Stimulated activated naive CD8-positive, alpha-beta T cell treated with anti-CD3 and anti-CD28 coated beads, Interleukin-15, Interleukin-2, amounts not matched to agents 100 ng/mL and 50 ng/mL, for 24 hours (primary cell): ENCODE results near the gene DLG4.

Source experiments
- H3K27ac Mint-ChIP-seq: one replicate; pipeline ENCODE4 v1.8.0; 2021; ENCODE audit warnings: mild to moderate bottlenecking, mixed read lengths
- H3K27me3 Mint-ChIP-seq: one replicate; pipeline ENCODE4 v1.8.0; 2021; ENCODE audit warnings: mixed read lengths
- H3K36me3 Mint-ChIP-seq: one replicate; pipeline ENCODE4 v1.8.0; 2021; ENCODE audit warnings: low read depth, mixed read lengths
- H3K4me1 Mint-ChIP-seq: one replicate; pipeline ENCODE4 v1.8.0; 2021; ENCODE audit warnings: low read depth, mixed read lengths
- H3K4me3 Mint-ChIP-seq: one replicate; pipeline ENCODE4 v1.8.0; 2021; ENCODE audit warnings: mild to moderate bottlenecking, mixed read lengths
- H3K9me3 Mint-ChIP-seq: one replicate; pipeline ENCODE4 v1.8.0; 2021; ENCODE audit warnings: mixed read lengths

Gene DLG4

GRCh38 chr17:7215652-7216180, 3.9 kb downstream of the DLG4 start:
- Mint-ChIP-seq H3K27ac (peak overlapping the region; percentile 97), H3K4me3 (peak overlapping the region; percentile 88), H3K27me3 (no peaks in the 10 kb centered on the region), H3K9me3 (no peaks in the 10 kb centered on the region), H3K4me1 (peaks cover 73% of the 10 kb centered on the region), H3K36me3 (no peaks in the 10 kb centered on the region)

- no peaks in the 10 kb centered on the region for H3K27me3 Mint-ChIP-seq
- H3K27ac Mint-ChIP-seq = peak overlapping the region; percentile 97
- no peaks in the 10 kb centered on the region for H3K9me3 Mint-ChIP-seq
- peaks cover 69% of the 10 kb centered on the region for H3K4me1 Mint-ChIP-seq
- no peaks in the 10 kb centered on the region for H3K36me3 Mint-ChIP-seq
- peak overlapping the region; percentile 88 for H3K4me3 Mint-ChIP-seq
Measured at GRCh38 chr17:7215136-7215638, 4.4 kb downstream of the DLG4 start.

DNA sequence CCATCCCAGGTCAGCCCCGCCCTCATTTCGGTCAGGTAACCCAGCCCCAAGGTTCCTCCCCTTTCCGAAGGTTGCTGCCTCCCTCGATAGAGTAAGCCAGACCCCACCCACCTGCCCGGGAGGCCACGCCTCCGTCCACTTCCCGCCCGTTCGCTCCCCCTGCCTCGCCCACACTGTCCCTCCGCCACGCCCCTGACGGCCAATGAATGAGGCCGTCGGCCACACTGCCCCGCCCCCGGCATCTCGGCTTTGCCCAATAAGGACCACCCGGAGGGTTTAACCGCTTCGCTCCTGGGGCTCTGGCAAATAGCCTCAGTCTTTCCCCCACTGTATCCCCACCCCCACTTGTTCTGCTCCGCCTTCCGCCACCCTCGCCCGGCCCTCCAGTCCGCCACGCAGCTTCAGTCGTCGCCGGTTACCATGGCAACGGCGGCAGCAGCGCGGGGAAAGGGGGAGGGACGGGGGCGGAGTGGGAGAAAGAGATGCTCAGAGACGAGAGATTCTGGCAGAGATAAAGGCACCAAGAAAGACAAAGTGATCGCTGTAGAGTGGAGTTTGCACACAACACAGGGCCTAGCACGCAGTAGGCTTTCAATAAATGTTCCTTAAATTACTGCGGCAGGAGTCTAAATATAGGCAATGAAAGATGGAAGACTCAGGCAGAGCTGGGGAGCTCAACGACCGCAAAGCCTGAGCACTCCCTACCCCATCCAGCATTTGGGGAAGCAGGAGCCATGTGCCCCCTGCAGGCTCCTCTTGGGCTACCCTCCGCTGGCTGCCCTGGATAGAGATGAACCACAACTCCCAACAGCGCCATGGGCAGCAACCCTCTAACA, 5.1 kb downstream of the DLG4 start:
- Mint-ChIP-seq H3K4me3 (peak overlapping the region; percentile 88), H3K9me3 (no peaks in the 10 kb centered on the region), H3K36me3 (no peaks in the 10 kb centered on the region), H3K4me1 (peaks cover 70% of the 10 kb centered on the region), H3K27ac (peak overlapping the region; percentile 97), H3K27me3 (no peaks in the 10 kb centered on the region)

GRCh38 chr17:7213895-7214299, 5.7 kb downstream of the DLG4 start:
- peaks cover 64% of the 10 kb centered on the region for H3K4me1 Mint-ChIP-seq
- no peaks in the 10 kb centered on the region for H3K9me3 Mint-ChIP-seq
- no peaks in the 10 kb centered on the region for H3K36me3 Mint-ChIP-seq
- H3K27ac Mint-ChIP-seq = peak overlapping the region; percentile 97
- peak overlapping the region; percentile 88 for H3K4me3 Mint-ChIP-seq
- no peaks in the 10 kb centered on the region for H3K27me3 Mint-ChIP-seq

GRCh38 chr17:7211491-7212273, 8.0 kb downstream of the DLG4 start:
- peaks cover 46% of the 10 kb centered on the region for H3K4me1 Mint-ChIP-seq
- H3K9me3 Mint-ChIP-seq = no peaks in the 10 kb centered on the region
- no peaks in the 10 kb centered on the region for H3K27me3 Mint-ChIP-seq
- H3K4me3 Mint-ChIP-seq = no peak overlapping the region
- H3K36me3 Mint-ChIP-seq = no peaks in the 10 kb centered on the region
- no peak overlapping the region for H3K27ac Mint-ChIP-seq

DNA sequence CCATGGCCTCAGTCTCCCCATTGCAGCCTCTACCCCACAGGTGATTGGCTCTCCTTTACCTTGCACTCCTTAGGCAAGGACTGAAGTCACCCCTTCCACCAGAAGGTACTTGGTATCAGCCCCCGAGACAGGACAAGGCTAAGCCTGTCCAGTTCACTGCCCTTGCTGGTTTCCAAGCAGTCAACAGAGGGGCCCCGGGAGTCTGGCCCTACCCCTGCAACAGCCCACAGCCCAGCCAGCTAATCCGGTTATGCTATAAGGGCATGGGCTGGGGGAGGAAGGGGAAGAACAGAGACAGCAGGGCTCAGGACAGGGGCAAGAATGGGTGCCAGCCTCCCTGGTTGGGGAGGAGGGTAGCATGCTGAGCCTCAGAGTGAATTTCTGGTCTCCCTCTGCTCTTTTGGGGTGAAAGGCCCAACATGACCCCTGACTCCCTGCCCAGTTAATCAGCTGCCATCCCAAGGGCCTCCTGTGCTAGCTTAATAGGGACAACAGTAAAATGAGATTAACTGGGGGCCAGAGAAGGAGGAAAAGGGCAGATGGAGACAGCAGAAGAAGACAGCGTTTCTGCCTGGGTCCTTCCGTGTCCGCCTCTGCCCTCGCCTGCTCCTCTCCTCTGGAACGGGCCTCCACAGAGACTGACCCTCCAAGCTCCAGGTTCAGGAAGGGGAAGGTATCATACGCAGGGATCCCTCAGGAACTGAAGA, 10.7 kb downstream of the DLG4 start:
- no peak overlapping the region for H3K4me3 Mint-ChIP-seq
- no peaks in the 10 kb centered on the region for H3K36me3 Mint-ChIP-seq
- peaks cover 40% of the 10 kb centered on the region for H3K4me1 Mint-ChIP-seq
- H3K27ac Mint-ChIP-seq = no peak overlapping the region
- H3K9me3 Mint-ChIP-seq = no peaks in the 10 kb centered on the region
- no peaks in the 10 kb centered on the region for H3K27me3 Mint-ChIP-seq

GRCh38 chr17:7208027-7208571, 11.5 kb downstream of the DLG4 start:
- Mint-ChIP-seq H3K36me3 (no peaks in the 10 kb centered on the region), H3K27ac (no peak overlapping the region), H3K9me3 (no peaks in the 10 kb centered on the region), H3K4me1 (peaks cover 37% of the 10 kb centered on the region), H3K27me3 (no peaks in the 10 kb centered on the region), H3K4me3 (no peak overlapping the region)

DNA sequence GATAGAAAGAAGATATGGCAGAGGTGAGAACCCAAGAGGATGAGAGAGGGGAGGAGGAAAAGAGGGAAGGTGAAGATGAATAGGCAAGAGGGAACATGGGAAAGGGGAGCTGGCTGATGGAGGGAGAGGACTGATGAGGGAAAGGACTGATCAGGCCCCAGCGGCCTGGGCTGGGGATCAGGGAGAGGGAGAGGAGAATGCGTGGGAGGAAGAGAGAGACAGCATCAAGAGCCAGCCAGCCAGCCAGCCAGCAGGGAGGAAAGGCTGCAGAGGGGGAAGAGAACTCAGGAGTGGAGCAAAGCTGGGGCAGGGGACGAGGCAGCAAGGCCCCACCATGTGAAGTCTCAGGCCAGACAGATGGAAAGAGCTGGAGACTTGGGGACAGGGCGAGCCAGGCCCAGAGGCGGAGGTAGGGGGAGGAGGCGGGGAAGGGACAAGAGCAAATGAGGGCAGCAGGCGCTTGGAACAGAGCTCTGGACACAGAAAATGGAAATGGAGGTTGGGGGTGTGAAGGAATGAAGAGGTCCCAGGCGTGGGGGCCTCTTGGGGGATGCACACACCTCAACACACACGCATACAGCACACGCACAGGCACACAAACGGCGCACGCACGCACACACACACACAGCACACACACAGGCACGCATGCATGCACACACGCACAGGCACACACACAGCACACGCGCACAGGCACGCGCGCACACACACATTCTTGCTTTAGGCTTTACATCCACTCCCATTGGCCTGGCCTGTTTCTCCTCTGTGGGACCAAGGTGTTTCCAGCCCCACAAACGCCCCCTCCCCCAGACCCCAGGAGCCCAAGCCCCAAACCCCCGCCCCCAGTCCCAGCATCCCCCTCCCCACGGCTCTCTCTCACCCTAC, 12.3 kb downstream of the DLG4 start:
- no peak overlapping the region for H3K27ac Mint-ChIP-seq

DNA sequence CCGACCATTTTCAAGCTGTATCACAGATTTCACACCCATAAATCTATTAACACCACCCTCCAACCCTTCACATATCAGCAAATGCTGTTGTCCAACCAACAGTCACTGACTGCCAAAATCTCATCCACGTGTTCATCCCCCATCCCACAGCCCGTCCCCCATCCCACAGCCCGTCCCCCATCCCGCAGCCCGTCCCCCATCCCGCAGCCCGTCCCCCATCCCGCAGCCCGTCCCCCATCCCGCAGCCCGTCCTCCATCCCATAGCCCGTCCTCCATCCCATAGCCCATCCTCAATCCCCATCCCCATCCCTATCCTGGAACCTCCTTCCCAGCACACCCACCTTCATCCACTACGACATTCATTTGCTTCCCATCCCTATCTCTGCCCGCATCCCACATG, 14.1 kb downstream of the DLG4 start:
- Mint-ChIP-seq H3K27ac (peak overlapping the region; percentile 87), H3K9me3 (no peaks in the 10 kb centered on the region), H3K36me3 (no peaks in the 10 kb centered on the region), H3K4me3 (peak overlapping the region; percentile 70), H3K4me1 (peaks cover 30% of the 10 kb centered on the region), H3K27me3 (no peaks in the 10 kb centered on the region)

More for the DNA sequence above, 12.3 kb downstream of the DLG4 start:
- H3K4me3 Mint-ChIP-seq = no peak overlapping the region
- H3K4me1 Mint-ChIP-seq = peaks cover 35% of the 10 kb centered on the region
- no peaks in the 10 kb centered on the region for H3K9me3 Mint-ChIP-seq
- H3K36me3 Mint-ChIP-seq = no peaks in the 10 kb centered on the region
- no peaks in the 10 kb centered on the region for H3K27me3 Mint-ChIP-seq

GRCh38 chr17:7204828-7205461, 14.7 kb downstream of the DLG4 start:
- H3K36me3 Mint-ChIP-seq = no peaks in the 10 kb centered on the region
- H3K4me1 Mint-ChIP-seq = peaks cover 27% of the 10 kb centered on the region
- H3K4me3 Mint-ChIP-seq = peak overlapping the region; percentile 70
- H3K27me3 Mint-ChIP-seq = no peaks in the 10 kb centered on the region
- peak overlapping the region; percentile 87 for H3K27ac Mint-ChIP-seq
- no peaks in the 10 kb centered on the region for H3K9me3 Mint-ChIP-seq

GRCh38 chr17:7204336-7204735, 15.3 kb downstream of the DLG4 start:
- Mint-ChIP-seq H3K27me3 (no peaks in the 10 kb centered on the region), H3K4me3 (peak overlapping the region; percentile 70), H3K36me3 (no peaks in the 10 kb centered on the region), H3K4me1 (peaks cover 26% of the 10 kb centered on the region), H3K27ac (peak overlapping the region; percentile 87), H3K9me3 (no peaks in the 10 kb centered on the region)

GRCh38 chr17:7203391-7203790, 16.2 kb downstream of the DLG4 start:
- Mint-ChIP-seq H3K4me3 (peak overlapping the region; percentile 39), H3K36me3 (no peaks in the 10 kb centered on the region), H3K27me3 (no peaks in the 10 kb centered on the region), H3K9me3 (no peaks in the 10 kb centered on the region), H3K27ac (peak overlapping the region; percentile 68), H3K4me1 (peaks cover 26% of the 10 kb centered on the region)

GRCh38 chr17:7196651-7197401, 22.8 kb downstream of the DLG4 start:
- no peaks in the 10 kb centered on the region for H3K27me3 Mint-ChIP-seq
- H3K4me1 Mint-ChIP-seq = no peaks in the 10 kb centered on the region
- H3K4me3 Mint-ChIP-seq = no peak overlapping the region
- no peaks in the 10 kb centered on the region for H3K36me3 Mint-ChIP-seq
- no peaks in the 10 kb centered on the region for H3K9me3 Mint-ChIP-seq
- H3K27ac Mint-ChIP-seq = no peak overlapping the region
